GM12801 (cell line): ENCODE measurements around the gene DNAJC13.

ENCODE experiments used
- TF ChIP-seq, protein P1 (sequence below): IDR thresholded peaks from one replicate; pipeline ENCODE4 v1.5.1; 2011; ENCODE audit warnings: control low read depth; ENCODE audit not compliant: insufficient read length; ENCODE audit errors: extremely low read depth

DNAJC13 gene

DNA sequence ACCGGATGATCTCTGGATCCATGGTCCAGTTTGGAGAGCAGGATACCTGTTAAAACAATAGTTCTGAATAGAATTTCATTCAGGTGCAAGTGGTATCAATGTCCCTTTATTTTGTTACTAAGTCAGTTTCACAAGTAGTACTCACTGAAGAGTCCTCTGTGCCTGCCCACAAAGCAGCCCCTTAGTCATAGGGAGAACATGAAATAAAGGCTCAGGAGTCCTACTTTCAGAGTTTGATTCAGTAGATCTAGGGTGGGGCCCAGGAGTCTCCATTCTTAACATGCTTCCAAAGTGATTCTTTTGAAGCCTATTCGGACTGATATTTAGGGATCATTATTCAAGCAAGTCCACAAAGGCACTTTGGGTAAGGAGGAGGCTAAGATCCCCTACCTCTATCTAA, 100.0 kb downstream of the DNAJC13 start:
- TF ChIP-seq, protein P1, sequence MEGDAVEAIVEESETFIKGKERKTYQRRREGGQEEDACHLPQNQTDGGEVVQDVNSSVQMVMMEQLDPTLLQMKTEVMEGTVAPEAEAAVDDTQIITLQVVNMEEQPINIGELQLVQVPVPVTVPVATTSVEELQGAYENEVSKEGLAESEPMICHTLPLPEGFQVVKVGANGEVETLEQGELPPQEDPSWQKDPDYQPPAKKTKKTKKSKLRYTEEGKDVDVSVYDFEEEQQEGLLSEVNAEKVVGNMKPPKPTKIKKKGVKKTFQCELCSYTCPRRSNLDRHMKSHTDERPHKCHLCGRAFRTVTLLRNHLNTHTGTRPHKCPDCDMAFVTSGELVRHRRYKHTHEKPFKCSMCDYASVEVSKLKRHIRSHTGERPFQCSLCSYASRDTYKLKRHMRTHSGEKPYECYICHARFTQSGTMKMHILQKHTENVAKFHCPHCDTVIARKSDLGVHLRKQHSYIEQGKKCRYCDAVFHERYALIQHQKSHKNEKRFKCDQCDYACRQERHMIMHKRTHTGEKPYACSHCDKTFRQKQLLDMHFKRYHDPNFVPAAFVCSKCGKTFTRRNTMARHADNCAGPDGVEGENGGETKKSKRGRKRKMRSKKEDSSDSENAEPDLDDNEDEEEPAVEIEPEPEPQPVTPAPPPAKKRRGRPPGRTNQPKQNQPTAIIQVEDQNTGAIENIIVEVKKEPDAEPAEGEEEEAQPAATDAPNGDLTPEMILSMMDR, result no peak

DNA sequence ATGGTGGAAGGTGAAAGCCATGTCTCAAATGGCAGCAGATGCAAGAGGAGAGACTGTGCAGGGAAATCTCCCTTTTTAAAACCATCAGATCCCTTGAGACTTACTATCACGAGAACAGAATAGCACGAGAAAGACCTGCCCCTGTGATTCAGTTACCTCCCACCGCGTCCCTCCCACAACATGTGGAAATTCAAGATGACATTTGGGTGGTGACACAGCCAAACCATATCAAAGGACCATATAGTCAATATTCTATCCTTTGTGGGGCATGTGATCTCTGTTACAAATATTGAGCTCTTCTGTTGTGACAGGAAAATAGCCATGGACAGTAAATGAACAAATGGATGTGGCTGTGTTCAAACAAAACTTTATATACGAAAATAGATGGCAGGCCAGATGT, 102.6 kb downstream of the DNAJC13 start:
- TF ChIP-seq, protein P1, result no peak

GRCh38 chr3:132521901-132522300, 104.6 kb downstream of the DNAJC13 start:
- TF ChIP-seq, protein P1, result no peak

- TF ChIP-seq, protein P1, result no peak
These were observed 105.1 kb downstream of the DNAJC13 start for GRCh38 chr3:132522353-132522752.

GRCh38 chr3:132530624-132531023, 113.3 kb downstream of the DNAJC13 start:
- TF ChIP-seq, protein P1, result no peak

GRCh38 chr3:132535575-132536441, 118.5 kb downstream of the DNAJC13 start:
- TF ChIP-seq, protein P1, result no peak

DNA sequence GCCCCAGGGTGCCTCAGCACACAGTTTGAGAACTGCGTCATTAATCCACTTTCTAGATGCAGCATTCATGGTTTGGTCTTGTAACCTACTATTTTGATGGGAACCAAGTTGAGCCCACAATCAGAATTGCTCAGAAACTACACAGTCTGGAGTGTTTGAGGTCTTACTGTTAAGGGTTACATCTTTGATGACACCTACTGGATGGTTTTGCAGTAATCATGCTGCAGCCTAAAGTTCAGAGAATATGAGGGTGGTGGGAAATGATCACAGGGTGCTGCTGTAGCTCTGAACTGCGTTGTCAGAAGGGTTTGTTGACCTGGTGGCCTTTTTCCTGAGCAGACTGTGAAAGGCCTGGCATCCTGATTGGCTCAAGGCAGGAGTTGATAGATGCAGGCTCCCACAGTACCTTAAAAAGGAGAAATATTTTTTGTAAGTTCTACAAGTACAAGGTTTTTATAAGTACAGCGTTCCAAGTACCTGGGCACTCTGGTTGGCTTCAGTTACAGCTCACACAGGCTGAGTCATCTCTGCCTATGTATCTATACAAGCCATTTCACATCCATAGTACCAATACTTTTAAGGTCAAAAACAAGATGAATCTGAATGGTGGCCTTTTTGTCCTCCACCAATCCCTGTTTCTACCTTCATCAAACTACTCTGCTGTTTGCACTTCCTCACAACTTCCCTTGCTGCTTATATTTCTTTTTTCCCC, 119.3 kb downstream of the DNAJC13 start:
- TF ChIP-seq, protein P1, result no peak
